ENCODE measurements around the gene RNU1-1.
"Not testable (repeated sequence)": the region's sequence is repeated elsewhere in the genome, so short reads cannot be mapped to it uniquely, and the experiment has no call there.

- TF ChIP-seq, protein P1, sequence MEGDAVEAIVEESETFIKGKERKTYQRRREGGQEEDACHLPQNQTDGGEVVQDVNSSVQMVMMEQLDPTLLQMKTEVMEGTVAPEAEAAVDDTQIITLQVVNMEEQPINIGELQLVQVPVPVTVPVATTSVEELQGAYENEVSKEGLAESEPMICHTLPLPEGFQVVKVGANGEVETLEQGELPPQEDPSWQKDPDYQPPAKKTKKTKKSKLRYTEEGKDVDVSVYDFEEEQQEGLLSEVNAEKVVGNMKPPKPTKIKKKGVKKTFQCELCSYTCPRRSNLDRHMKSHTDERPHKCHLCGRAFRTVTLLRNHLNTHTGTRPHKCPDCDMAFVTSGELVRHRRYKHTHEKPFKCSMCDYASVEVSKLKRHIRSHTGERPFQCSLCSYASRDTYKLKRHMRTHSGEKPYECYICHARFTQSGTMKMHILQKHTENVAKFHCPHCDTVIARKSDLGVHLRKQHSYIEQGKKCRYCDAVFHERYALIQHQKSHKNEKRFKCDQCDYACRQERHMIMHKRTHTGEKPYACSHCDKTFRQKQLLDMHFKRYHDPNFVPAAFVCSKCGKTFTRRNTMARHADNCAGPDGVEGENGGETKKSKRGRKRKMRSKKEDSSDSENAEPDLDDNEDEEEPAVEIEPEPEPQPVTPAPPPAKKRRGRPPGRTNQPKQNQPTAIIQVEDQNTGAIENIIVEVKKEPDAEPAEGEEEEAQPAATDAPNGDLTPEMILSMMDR (IDR thresholded peaks at IDR 0.05) = not testable (repeated sequence)
- not testable (repeated sequence) for TF ChIP-seq POLR2A (IDR thresholded peaks at IDR 0.05)
Observed at GRCh38 chr1:16535898-16536297, 21.8 kb upstream of the RNU1-1 start.

Measured in transverse colon (tissue), 3 donors.